GM21515 (cell line): Measurements from ENCODE around the gene USP17L17.
"Not testable (repeated sequence)": the region's sequence is repeated elsewhere in the genome, so short reads cannot be mapped to it uniquely, and the experiment has no call there.

Experiments
- ATAC-seq: cut with Tn5 transposase; IDR thresholded peaks from one replicate; pipeline ENCODE4 v1.9.1; 2021; ENCODE audit not compliant: unreplicated experiment

USP17L17 gene, protein sequence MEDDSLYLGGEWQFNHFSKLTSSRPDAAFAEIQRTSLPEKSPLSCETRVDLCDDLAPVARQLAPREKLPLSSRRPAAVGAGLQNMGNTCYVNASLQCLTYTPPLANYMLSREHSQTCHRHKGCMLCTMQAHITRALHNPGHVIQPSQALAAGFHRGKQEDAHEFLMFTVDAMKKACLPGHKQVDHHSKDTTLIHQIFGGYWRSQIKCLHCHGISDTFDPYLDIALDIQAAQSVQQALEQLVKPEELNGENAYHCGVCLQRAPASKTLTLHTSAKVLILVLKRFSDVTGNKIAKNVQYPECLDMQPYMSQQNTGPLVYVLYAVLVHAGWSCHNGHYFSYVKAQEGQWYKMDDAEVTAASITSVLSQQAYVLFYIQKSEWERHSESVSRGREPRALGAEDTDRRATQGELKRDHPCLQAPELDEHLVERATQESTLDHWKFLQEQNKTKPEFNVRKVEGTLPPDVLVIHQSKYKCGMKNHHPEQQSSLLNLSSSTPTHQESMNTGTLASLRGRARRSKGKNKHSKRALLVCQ

DNA sequence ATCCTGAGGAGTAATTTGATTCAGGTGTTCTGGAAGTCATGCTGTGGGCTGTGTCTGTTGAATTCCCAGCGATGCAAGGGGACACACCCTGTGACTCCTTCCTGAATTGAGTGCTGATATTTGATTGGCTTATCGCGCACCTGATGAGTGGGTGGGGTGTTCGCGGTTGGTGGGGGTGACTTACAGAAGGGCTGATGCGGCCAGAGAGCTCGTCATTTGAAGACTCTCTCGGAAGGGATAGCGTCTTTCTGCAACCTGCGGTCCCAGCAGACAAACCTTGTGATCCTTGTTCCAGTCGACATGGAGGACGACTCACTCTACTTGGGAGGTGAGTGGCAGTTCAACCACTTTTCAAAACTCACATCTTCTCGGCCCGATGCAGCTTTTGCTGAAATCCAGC lies at the start of gene USP17L17:
Gene USP17L17, plus strand, starts transcription at position 301 of the 400 bp plus-strand sequence. Its CDS starts 0 bp downstream, at position 301.
- ATAC-seq, result not testable (repeated sequence)

DNA sequence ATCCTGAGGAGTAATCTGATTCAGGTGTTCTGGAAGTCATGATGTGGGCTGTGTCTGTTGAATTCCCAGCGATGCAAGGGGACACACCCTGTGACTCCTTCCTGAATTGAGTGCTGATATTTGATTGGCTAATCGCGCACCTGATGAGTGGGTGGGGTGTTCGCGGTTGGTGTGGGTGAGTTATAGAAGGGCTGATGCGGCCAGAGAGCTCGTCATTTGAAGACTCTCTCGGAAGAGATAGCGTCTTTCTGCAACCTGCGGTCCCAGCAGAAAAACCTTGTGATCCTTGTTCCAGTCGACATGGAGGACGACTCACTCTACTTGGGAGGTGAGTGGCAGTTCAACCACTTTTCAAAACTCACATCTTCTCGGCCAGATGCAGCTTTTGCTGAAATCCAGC lies 33.3 kb upstream of the USP17L17 start, which contains the start of gene USP17L10:
Gene USP17L10, plus strand, starts transcription at position 301 of the 400 bp plus-strand sequence. Its CDS starts 0 bp downstream, at position 301.
- ATAC-seq, result not testable (repeated sequence)

DNA sequence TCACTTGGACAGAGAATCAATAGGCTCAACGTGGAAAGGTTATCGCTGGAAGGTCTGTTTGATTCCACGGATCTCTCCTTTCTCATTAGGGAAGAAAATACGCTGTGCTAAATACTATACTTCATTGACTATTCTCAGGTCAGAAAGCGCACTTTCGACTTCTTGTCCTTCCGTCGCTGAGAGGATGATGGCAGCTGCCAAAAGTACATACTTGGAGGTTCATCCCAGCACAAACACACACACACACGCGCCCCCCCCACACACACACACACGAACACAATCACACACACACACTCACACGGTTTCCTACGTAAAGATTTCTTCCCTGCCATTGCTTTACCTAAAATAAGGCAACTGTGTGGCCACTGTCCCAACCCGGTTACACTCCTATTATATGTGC lies 29.0 kb upstream of the USP17L17 start:
- ATAC-seq, result not testable (repeated sequence)

DNA sequence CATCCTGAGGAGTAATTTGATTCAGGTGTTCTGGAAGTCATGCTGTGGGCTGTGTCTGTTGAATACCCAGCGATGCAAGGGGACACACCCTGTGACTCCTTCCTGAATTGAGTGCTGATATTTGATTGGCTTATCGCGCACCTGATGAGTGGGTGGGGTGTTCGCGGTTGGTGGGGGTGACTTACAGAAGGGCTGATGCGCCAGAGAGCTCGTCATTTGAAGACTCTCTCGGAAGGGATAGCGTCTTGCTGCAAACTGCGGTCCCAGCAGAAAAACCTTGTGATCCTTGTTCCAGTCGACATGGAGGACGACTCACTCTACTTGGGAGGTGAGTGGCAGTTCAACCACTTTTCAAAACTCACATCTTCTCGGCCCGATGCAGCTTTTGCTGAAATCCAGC lies 28.6 kb upstream of the USP17L17 start, which contains the start of gene USP17L11:
Gene USP17L11, plus strand, starts transcription at position 301 of the 400 bp plus-strand sequence. Its CDS starts 0 bp downstream, at position 301.
- not testable (repeated sequence) for ATAC-seq

DNA sequence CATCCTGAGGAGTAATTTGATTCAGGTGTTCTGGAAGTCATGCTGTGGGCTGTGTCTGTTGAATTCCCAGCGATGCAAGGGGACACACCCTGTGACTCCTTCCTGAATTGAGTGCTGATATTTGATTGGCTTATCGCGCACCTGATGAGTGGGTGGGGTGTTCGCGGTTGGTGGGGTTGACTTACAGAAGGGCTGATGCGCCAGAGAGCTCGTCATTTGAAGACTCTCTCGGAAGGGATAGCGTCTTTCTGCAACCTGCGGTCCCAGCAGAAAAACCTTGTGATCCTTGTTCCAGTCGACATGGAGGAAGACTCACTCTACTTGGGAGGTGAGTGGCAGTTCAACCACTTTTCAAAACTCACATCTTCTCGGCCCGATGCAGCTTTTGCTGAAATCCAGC lies 23.8 kb upstream of the USP17L17 start, which contains the start of gene USP17L12:
Gene USP17L12, plus strand, starts transcription at position 301 of the 400 bp plus-strand sequence. Its CDS starts 0 bp downstream, at position 301.
- not testable (repeated sequence) for ATAC-seq

DNA sequence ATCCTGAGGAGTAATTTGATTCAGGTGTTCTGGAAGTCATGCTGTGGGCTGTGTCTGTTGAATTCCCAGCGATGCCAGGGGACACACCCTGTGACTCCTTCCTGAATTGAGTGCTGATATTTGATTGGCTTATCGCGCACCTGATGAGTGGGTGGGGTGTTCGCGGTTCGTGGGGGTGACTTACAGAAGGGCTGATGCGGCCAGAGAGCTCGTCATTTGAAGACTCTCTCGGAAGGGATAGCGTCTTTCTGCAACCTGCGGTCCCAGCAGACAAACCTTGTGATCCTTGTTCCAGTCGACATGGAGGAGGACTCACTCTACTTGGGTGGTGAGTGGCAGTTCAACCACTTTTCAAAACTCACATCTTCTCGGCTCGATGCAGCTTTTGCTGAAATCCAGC lies 19.1 kb upstream of the USP17L17 start, which contains the start of gene USP17L13:
Gene USP17L13, plus strand, starts transcription at position 301 of the 400 bp plus-strand sequence. Its CDS starts 0 bp downstream, at position 301.
- not testable (repeated sequence) for ATAC-seq

DNA sequence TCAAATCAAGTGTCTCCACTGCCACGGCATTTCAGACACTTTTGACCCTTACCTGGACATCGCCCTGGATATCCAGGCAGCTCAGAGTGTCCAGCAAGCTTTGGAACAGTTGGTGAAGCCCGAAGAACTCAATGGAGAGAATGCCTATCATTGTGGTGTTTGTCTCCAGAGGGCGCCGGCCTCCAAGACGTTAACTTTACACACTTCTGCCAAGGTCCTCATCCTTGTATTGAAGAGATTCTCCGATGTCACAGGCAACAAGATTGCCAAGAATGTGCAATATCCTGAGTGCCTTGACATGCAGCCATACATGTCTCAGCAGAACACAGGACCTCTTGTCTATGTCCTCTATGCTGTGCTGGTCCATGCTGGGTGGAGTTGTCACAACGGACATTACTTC lies 13.4 kb upstream of the USP17L17 start:
- not testable (repeated sequence) for ATAC-seq

DNA sequence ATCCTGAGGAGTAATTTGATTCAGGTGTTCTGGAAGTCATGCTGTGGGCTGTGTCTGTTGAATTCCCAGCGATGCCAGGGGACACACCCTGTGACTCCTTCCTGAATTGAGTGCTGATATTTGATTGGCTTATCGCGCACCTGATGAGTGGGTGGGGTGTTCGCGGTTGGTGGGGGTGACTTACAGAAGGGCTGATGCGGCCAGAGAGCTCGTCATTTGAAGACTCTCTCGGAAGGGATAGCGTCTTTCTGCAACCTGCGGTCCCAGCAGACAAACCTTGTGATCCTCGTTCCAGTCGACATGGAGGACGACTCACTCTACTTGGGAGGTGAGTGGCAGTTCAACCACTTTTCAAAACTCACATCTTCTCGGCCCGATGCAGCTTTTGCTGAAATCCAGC lies 9.6 kb upstream of the USP17L17 start, which contains the start of gene USP17L15:
Gene USP17L15, plus strand, starts transcription at position 301 of the 400 bp plus-strand sequence. Its CDS starts 0 bp downstream, at position 301.
- not testable (repeated sequence) for ATAC-seq

DNA sequence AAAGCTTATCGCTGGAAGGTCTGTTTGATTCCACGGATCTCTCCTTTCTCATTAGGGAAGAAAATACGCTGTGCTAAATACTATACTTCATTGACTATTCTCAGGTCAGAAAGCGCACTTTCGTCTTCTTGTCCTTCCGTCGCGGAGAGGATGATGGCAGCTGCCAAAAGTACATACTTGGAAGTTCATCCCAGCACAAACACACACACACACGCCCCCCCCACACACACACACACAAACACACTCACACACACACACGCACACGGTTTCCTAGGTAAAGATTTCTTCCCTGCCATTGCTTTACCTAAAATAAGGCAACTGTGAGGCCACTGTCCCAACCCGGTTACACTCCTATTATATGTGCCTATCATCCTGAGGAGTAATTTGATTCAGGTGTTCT lies 5.2 kb upstream of the USP17L17 start:
- ATAC-seq, result not testable (repeated sequence)

DNA sequence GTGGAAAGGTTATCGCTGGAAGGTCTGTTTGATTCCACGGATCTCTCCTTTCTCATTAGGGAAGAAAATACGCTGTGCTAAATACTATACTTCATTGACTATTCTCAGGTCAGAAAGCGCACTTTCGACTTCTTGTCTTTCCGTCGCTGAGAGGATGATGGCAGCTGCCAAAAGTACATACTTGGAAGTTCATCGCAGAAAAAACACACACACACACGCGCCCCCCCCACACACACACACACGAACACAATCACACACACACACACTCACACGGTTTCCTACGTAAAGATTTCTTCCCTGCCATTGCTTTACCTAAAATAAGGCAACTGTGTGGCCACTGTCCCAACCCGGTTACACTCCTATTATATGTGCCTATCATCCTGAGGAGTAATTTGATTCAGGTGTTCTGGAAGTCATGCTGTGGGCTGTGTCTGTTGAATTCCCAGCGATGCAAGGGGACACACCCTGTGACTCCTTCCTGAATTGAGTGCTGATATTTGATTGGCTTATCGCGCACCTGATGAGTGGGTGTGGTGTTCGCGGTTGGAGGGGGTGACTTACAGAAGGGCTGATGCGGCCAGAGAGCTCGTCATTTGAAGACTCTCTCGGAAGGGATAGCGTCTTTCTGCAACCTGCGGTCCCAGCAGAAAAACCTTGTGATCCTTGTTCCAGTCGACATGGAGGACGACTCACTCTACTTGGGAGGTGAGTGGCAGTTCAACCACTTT lies 4.4 kb downstream of the USP17L17 start, which contains the start of gene USP17L18:
Gene USP17L18, plus strand, starts transcription at position 678 of the 728 bp plus-strand sequence. Its CDS starts 0 bp downstream, at position 678.
- not testable (repeated sequence) for ATAC-seq

DNA sequence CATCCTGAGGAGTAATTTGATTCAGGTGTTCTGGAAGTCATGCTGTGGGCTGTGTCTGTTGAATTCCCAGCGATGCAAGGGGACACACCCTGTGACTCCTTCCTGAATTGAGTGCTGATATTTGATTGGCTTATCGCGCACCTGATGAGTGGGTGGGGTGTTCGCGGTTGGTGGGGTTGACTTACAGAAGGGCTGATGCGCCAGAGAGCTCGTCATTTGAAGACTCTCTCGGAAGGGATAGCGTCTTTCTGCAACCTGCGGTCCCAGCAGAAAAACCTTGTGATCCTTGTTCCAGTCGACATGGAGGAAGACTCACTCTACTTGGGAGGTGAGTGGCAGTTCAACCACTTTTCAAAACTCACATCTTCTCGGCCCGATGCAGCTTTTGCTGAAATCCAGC lies 9.4 kb downstream of the USP17L17 start, which contains the start of gene USP17L19:
Gene USP17L19, plus strand, starts transcription at position 301 of the 400 bp plus-strand sequence. Its CDS starts 0 bp downstream, at position 301.
- not testable (repeated sequence) for ATAC-seq

DNA sequence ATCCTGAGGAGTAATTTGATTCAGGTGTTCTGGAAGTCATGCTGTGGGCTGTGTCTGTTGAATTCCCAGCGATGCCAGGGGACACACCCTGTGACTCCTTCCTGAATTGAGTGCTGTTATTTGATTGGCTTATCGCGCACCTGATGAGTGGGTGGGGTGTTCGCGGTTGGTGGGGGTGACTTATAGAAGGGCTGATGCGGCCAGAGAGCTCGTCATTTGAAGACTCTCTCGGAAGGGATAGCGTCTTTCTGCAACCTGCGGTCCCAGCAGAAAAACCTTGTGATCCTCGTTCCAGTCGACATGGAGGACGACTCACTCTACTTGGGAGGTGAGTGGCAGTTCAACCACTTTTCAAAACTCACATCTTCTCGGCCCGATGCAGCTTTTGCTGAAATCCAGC lies 14.1 kb downstream of the USP17L17 start, which contains the start of gene USP17L20:
Gene USP17L20, plus strand, starts transcription at position 301 of the 400 bp plus-strand sequence. Its CDS starts 0 bp downstream, at position 301.
- not testable (repeated sequence) for ATAC-seq

DNA sequence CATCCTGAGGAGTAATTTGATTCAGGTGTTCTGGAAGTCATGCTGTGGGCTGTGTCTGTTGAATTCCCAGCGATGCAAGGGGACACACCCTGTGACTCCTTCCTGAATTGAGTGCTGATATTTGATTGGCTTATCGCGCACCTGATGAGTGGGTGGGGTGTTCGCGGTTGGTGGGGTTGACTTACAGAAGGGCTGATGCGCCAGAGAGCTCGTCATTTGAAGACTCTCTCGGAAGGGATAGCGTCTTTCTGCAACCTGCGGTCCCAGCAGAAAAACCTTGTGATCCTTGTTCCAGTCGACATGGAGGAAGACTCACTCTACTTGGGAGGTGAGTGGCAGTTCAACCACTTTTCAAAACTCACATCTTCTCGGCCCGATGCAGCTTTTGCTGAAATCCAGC lies 18.9 kb downstream of the USP17L17 start, which contains the start of gene USP17L21:
Gene USP17L21, plus strand, starts transcription at position 301 of the 400 bp plus-strand sequence. Its CDS starts 0 bp downstream, at position 301.
- ATAC-seq, result not testable (repeated sequence)

DNA sequence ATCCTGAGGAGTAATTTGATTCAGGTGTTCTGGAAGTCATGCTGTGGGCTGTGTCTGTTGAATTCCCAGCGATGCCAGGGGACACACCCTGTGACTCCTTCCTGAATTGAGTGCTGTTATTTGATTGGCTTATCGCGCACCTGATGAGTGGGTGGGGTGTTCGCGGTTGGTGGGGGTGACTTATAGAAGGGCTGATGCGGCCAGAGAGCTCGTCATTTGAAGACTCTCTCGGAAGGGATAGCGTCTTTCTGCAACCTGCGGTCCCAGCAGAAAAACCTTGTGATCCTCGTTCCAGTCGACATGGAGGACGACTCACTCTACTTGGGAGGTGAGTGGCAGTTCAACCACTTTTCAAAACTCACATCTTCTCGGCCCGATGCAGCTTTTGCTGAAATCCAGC lies 23.6 kb downstream of the USP17L17 start, which contains the start of gene USP17L22:
Gene USP17L22, plus strand, starts transcription at position 301 of the 400 bp plus-strand sequence. Its CDS starts 0 bp downstream, at position 301.
- ATAC-seq, result not testable (repeated sequence)

DNA sequence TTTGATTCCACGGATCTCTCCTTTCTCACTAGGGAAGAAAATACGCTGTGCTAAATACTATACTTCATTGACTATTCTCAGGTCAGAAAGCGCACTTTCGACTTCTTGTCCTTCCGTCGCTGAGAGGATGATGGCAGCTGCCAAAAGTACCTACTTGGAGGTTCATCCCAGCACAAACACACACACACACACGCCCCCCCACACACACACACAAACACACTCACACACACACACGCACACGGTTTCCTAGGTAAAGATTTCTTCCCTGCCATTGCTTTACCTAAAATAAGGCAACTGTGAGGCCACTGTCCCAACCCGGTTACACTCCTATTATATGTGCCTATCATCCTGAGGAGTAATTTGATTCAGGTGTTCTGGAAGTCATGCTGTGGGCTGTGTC lies 28.0 kb downstream of the USP17L17 start:
- not testable (repeated sequence) for ATAC-seq
